ENCODE measurements around the gene CACHD1. TPM values are rescaled to one million over a fixed set of nuclear protein-coding genes. Genes with fewer than 3 reads are reported as not detected.

CACHD1 gene
- total RNA-seq, 2 experiments from 2014 or later, result not detected

DNA sequence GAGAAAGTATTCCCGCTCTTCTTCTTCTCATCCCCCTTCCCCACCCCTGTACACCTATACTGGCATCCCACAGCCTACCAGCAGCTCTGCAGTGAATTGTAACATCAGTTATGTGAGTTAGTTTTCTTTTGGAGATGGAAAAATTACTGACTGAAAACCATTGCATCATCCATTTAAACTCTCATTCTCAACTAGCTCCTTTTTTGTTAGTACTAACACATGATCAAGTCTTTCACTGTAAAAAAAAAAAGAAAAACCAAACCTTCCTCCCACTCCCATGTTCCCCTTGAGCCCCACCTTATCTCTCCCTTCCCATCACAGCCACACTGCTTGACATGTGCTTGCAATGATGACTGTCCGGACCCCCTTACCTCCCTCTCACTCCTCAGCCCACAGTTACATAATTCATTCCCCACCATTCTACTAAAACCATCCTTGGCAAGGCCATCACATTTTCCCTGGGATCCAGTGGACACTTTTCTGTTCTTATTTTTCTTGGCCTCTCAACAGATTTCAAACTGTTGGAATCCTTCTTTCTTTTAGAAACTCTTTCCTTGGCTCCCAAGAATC lies 251.7 kb downstream of the CACHD1 start:
- Histone ChIP-seq H2AFZ (ENCODE audit: low read length) (no peak overlapping the region), H3K9me3 (ENCODE audit: low read length) (no peaks in the 10 kb centered on the region), H3K4me2 (ENCODE audit: low read length) (no peak overlapping the region), H3K4me3 (ENCODE audit: low read depth, low read length, poor library complexity, severe bottlenecking) (no peak overlapping the region), H4K20me1 (ENCODE audit: insufficient read depth, low read length) (no peaks in the 10 kb centered on the region), H3K4me1 (ENCODE audit: insufficient read depth, low read length, poor library complexity, severe bottlenecking) (no peaks in the 10 kb centered on the region), H3K79me2 (ENCODE audit: insufficient read depth, low read depth, low read length) (no peaks in the 10 kb centered on the region), H3K27ac (ENCODE audit: low read depth, low read length, poor library complexity, severe bottlenecking) (no peak overlapping the region), H3K9me2 (ENCODE audit: insufficient read depth, low read length) (no peaks in the 10 kb centered on the region), H3K36me3 (ENCODE audit: insufficient read depth, low read length) (no peaks in the 10 kb centered on the region)
- no TSS peak for BruUV-seq (replicated peaks)
- ChIA-PET CTCF (ENCODE audit: unreplicated experiment) (no interaction called here), POLR2A (interaction anchor here (0.6 kb wide), 2 partner anchors 58 to 796 kb away, joined by 3 to 5 read pairs; no protein-coding TSS in a partner anchor)
- intact Hi-C loops (cut with micrococcal nuclease; ENCODE audit: unreplicated experiment), result no loop called here
- TF ChIP-seq CTCF (conservative IDR thresholded peaks at IDR 0.05; ENCODE audit: low read length) (no peak), EZH2phosphoT487 (IDR thresholded peaks at IDR 0.05; ENCODE audit: borderline replicate concordance, low read depth, low read length) (no peak)
- no peak for DNase-seq (ENCODE audit: low spot score)

DNA sequence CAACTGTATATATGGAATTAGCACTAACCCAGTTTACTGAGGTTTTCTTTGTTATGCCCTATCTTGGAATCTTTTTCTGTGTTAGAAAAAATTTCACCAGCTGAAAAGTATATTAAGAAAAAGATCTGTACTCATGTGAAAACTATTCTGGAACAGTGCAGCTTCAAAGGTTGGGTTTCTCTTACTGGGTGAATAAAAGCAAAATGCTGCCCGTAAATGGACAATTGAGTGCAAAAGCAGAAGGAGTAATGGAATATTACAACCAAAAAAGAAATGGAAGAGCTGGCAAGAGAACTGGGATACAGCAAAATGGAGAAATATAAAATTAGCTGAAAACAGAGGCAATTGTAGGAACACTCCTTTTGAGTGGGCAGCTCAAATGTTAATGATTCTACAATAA lies 257.9 kb downstream of the CACHD1 start:
- POLR2A ChIA-PET, result interaction anchor here (0.7 to 1.4 kb wide), 2 partner anchors 11 to 300 kb away, joined by 3 to 4 read pairs; no protein-coding TSS in a partner anchor
- Histone ChIP-seq H3K4me2 (ENCODE audit: low read length) (no peak overlapping the region), H3K9me3 (ENCODE audit: low read length) (no peaks in the 10 kb centered on the region), H2AFZ (ENCODE audit: low read length) (no peak overlapping the region), H4K20me1 (ENCODE audit: insufficient read depth, low read length) (no peaks in the 10 kb centered on the region), H3K4me1 (ENCODE audit: insufficient read depth, low read length, poor library complexity, severe bottlenecking) (no peaks in the 10 kb centered on the region), H3K27ac (ENCODE audit: low read depth, low read length, poor library complexity, severe bottlenecking) (no peak overlapping the region), H3K79me2 (ENCODE audit: insufficient read depth, low read depth, low read length) (no peaks in the 10 kb centered on the region), H3K9me2 (ENCODE audit: insufficient read depth, low read length) (no peaks in the 10 kb centered on the region), H3K4me3 (ENCODE audit: low read depth, low read length, poor library complexity, severe bottlenecking) (no peak overlapping the region), H3K36me3 (ENCODE audit: insufficient read depth, low read length) (no peaks in the 10 kb centered on the region)
- CTCF ChIA-PET (ENCODE audit: unreplicated experiment), result no interaction called here
- no peak for DNase-seq (ENCODE audit: low spot score)
- TF ChIP-seq CTCF (conservative IDR thresholded peaks at IDR 0.05; ENCODE audit: low read length), result no peak
- TF ChIP-seq EZH2phosphoT487 (IDR thresholded peaks at IDR 0.05; ENCODE audit: borderline replicate concordance, low read depth, low read length), result no peak
- intact Hi-C loops (cut with micrococcal nuclease; ENCODE audit: unreplicated experiment), result no loop called here
- BruUV-seq (replicated peaks), result no TSS peak

DNA sequence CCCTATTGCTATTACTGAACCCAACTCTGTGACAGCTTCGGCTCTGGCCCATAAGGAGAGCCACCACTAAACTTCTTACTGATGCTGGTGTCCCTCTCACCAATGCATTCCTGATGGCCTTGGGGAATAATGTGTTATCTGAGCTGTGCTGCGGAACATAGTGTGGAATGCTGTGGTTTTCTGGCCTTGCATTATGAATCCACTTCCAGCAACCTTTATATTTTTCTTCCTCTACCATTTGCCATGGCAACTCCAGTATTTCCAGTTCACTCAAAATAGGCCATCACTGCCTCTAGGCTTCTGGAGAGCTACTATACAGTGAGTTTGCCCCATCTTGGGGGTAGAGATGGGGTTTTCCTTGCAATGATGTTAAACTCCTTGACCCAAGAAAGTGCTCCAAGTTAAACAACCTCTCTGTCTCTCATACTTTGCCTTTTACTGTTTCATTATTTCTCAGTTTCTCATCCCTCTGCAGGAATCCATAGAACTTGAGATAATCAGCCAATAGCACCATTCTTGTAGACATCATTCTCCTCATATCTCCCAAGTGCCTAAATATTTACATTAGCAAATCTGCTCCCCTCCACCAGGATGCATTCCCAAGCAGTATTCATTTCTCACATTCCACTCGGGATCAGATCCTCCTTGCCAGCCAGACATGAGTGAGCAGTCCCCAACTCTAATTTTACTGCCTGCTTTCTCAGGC lies 263.8 kb downstream of the CACHD1 start:
- ChIA-PET POLR2A (no interaction called here), CTCF (ENCODE audit: unreplicated experiment) (no interaction called here)
- no peaks in the 10 kb centered on the region for H4K20me1 ChIP-seq (ENCODE audit: insufficient read depth, low read length)
- H3K4me3 ChIP-seq (ENCODE audit: low read depth, low read length, poor library complexity, severe bottlenecking), result no peak overlapping the region
- no peaks in the 10 kb centered on the region for H3K79me2 ChIP-seq (ENCODE audit: insufficient read depth, low read depth, low read length)
- no peaks in the 10 kb centered on the region for H3K4me1 ChIP-seq (ENCODE audit: insufficient read depth, low read length, poor library complexity, severe bottlenecking)
- H3K4me2 ChIP-seq (ENCODE audit: low read length), result no peak overlapping the region
- TF ChIP-seq CTCF (conservative IDR thresholded peaks at IDR 0.05; ENCODE audit: low read length) (no peak), EZH2phosphoT487 (IDR thresholded peaks at IDR 0.05; ENCODE audit: borderline replicate concordance, low read depth, low read length) (no peak)
- H2AFZ ChIP-seq (ENCODE audit: low read length), result no peak overlapping the region
- BruUV-seq (replicated peaks), result no TSS peak
- intact Hi-C loops (cut with micrococcal nuclease; ENCODE audit: unreplicated experiment), result no loop called here
- H3K9me3 ChIP-seq (ENCODE audit: low read length), result no peaks in the 10 kb centered on the region
- no peaks in the 10 kb centered on the region for H3K9me2 ChIP-seq (ENCODE audit: insufficient read depth, low read length)
- DNase-seq (ENCODE audit: low spot score), result no peak
- no peaks in the 10 kb centered on the region for H3K36me3 ChIP-seq (ENCODE audit: insufficient read depth, low read length)
- no peak overlapping the region for H3K27ac ChIP-seq (ENCODE audit: low read depth, low read length, poor library complexity, severe bottlenecking)
